GM18502 (cell line): ENCODE data around the gene ZNF236.

Experiments
- ATAC-seq: cut with Tn5 transposase; IDR thresholded peaks from one replicate; pipeline ENCODE4 v1.9.1; 2021; ENCODE audit warnings: mild to moderate bottlenecking; ENCODE audit not compliant: unreplicated experiment, poor library complexity

ZNF236 gene

GRCh38 chr18:76850112-76850511, 27.8 kb downstream of the ZNF236 start:
- peak; percentile 57 for ATAC-seq

DNA sequence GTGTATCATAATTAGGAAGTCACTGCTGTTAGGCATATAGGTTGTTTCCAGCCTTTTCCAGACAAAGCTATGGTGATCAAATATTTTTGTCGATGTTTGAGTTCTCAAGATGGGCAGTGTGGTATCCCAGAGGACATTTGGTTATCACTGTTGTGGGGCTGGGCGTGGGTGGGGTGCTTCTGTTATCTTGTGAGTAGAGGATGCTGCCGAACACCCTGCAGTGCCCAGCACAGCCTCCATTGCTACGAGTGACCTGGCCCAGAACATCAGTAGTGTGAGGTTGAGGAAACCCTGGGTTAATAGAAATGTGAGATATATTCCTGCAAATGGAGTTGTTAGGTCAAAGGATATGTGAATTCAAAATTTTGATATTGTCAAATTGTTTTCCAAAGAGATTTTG, 33.2 kb downstream of the ZNF236 start:
- no peak for ATAC-seq

DNA sequence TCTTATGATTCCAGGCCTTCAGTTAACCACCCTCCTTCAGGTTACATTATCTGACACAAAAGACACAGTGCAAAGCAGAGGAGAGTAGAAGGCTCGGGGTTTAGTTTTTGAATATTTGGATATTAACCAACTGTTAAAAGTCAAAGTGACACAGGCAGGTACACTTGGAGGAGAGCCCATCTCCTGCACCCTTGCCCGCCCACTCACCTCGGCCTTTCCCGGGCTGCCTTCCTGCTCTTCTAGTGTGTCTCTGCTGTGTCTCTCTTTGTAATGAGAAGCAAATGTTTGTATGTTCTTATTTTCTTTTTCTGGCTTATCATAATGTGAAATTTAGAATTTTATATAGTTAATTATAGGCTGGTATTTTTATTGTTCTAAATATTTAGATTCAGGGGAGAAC, 35.1 kb downstream of the ZNF236 start:
- no peak for ATAC-seq

DNA sequence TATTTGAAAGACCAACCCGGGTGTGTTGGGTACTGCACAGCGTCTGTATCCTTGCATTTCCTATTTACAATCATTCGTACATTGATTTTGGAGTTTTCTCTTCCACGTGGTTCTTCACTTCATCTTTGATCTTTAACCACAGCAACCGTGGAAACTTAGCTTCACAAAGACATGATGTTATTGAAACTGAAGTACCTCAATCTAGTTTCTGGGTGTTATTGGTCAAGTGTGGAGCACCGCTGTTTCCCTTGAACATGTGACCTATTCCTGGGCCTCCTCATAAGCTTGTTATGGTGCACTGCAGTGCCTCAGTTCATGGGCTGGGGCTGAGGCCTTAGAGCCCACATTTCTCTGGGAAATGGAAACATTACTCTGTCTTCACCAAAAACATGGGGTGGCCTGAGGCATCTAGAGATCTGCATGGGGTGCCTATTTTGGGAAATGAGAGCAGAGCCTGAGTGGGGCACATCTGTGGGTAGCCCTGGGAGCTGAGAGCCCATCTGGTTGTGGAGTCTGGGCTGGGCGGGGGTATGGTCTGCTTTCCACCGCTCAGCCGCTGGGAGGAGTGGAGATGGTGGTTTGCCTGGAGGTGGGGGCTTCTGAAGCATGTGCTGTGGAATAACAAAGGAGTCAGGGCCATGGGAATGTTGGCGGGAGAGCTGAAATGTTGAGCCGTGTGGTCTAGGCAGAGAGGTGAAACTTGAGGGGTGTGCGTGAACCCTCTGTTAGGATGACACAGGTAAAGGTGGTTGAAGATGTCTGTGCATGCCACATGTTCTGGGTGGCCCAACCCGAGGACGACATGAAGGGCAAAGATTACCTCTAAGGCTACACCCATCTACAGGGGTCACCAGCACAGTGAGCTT, 37.4 kb downstream of the ZNF236 start:
- peak; percentile 60 for ATAC-seq

GRCh38 chr18:76860411-76860810, 38.1 kb downstream of the ZNF236 start:
- ATAC-seq: no peak

DNA sequence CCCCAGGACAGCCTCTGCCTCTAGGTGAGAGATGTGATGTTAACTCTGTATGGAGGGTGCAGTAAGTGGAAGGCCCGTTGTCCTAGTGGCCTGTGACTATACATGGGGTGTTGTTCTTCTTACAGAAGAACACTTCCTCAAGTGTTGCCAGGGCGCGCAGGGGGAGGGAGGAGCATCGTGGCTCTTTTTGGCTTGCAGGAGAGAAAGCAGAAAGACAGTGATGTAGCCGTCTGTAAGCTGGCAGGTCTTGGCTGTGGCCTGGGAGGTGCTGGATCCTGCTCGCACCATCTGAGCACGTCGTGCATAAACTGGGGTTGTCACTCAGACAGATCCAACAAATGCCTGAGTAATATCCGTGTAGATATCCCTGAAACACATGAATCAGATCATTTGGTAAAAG, 44.3 kb downstream of the ZNF236 start:
- ATAC-seq: no peak

DNA sequence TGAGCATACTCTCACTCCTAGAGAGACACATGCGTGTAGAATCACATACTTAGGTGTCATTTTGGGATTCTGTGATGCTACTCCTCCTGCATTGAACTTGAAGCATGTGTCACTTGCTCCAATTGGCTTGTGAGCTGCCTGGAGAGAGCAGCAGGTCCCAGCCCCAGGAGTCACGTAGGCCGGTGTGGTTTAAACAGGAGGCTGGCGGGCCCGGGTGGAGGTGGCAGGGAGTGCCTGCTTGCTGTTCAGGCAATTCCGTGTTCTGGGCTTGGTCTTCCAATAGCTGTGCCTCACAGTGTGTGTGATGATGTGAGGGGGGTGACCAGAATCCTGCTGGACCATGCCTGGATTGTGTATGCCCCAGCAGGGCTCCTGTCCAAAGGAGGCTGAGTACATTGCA, 51.0 kb downstream of the ZNF236 start:
- no peak for ATAC-seq

DNA sequence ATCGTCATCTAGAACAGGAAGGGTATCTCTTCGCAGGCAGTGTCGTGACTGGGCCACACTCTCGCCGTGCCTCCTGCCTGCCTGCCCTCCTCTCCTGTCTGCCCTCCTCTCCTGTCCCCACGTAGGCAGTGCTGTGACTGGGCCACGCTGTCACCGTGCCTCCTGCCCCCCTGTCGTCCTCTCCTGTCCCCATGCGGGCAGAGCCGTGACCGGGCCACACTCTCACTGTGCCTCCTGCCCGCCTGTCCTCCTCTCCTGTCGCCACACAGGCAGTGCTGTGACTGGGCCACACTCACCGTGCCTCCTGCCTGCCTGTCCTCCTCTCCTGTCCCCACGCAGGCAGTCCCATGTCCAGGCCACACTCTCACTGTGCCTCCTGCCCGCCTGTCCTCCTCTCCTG, 51.4 kb downstream of the ZNF236 start:
- no peak for ATAC-seq

DNA sequence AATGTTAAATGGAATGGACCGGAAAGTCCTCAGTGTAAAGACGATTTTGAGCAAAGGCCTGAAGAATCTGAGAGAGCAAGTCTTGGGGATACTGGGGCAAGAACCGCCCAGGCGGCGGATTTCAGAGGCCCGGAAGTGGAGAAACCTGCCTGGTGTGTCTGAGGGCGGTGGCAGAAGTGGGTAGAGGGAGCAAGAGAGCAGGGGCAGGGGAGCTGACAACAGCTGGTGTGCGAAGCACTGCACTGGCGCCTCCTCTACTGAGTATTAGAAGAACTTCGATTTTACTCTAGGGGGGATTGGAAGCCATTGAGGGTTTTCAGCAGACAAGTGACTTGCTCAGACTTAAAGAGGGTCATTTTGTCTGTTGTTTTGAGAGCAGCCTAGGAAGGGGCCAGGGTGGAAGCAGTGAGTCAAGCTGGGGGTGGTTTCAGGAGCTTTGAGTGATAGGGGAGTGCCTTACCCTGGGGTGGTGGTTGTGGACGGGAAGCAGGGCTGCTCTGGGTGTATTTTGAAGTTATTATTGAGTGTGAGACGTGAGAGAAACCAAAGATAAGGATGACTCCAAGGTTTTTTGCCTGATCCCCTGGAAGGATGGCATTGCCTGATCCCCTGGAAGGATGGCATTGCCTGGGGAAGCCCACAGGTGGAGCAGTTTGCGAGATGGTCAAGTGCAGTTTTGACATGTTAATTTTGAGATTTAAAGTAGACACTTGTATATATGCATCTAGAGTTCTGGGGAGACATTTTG, 52.5 kb downstream of the ZNF236 start:
- ATAC-seq: peak; percentile 24

GRCh38 chr18:76875390-76876325, 53.3 kb downstream of the ZNF236 start:
- peak; percentile 67 for ATAC-seq

- no peak for ATAC-seq
Observed at GRCh38 chr18:76878426-76878825, 56.1 kb downstream of the ZNF236 start.

DNA sequence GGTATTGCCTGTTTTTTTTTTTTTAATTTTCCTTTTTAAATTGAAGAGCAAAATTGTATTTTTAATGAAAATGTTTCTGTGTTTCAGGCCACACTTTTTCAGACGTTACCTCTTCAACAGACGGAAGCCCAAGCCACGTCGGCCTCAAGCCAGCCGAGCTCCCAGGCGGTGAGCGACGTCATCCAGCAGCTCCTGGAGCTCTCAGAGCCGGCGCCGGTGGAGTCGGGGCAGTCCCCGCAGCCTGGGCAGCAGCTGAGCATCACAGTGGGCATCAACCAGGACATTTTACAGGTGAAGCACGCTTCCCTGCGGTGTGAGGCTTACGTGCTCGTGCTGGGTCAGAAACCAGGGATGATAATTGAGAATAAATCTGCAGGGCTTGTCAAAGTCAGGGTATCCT, 57.7 kb downstream of the ZNF236 start:
- ATAC-seq: no peak

GRCh38 chr18:76881744-76882143, 59.4 kb downstream of the ZNF236 start:
- ATAC-seq: no peak

GRCh38 chr18:76882146-76882545, 59.8 kb downstream of the ZNF236 start:
- no peak for ATAC-seq

DNA sequence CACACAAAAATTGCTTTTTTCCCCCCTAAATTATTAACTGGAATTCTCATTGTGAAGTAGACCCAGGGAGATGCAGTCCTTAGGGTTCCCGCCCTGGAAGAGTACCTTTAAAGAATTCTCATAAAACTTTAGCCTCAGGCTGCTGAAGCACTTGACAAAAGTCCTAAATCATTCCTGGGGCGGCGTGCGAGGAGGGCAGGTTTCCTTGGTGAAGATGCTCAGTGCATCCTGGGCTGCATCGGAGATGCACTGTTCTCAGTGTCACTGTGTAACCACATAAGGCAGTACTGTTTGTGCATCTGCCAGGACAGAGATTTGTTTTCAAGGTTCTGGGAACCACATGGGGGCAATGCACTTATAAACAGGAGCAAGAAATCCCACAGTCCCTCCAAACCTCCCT, 62.6 kb downstream of the ZNF236 start:
- ATAC-seq: no peak

DNA sequence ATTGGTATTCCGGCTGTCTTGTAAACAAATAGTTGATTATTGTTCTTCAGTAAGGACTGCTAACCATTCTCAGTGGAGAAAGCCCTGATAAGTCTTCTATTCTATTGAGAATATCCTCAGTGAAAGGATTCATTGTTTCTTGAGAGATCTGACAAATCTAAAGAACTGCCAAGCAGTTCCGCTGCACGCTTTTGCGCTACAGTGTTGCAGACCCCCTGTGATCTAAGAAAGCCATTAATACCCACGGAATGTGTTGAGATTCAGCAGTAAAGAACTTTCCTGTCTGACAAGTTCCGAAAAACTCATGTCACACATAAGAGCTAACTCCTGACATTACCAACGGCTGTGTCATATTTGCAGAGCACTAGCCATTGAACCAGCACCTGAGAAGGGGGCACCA, 63.8 kb downstream of the ZNF236 start:
- ATAC-seq: no peak

DNA sequence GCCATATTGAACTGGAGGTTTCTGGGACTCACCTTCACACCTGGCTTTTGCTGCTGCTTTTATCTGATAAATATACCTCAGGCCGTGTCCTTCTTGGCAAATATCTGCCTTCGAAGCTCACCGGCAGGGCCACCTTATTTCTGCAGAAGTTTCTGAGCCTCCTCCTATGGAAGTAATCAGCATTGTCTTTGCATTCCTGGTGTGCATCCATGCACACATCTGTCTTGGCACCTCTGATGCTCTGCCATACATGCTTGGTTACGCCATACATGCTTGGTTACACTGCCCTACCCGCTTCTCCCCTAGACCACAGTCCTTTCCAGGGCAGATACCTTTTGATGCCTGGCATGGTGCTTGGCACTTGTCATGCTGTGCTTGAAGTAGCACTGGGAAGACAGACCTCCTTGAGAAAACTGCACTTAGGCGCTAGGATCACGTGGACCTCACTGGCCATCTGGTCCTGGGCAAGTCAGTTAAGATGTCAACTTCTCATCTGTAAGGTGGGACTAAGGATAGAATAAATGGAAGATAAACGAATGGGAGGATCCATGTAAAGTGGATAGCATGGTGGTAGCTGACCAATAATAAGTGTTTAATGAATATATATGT, 66.8 kb downstream of the ZNF236 start:
- no peak for ATAC-seq

GRCh38 chr18:76892832-76893231, 70.5 kb downstream of the ZNF236 start:
- ATAC-seq: no peak

GRCh38 chr18:76894566-76895346, 72.4 kb downstream of the ZNF236 start:
- no peak for ATAC-seq
